ENCODE data around the gene MYH7.

- TF ChIP-seq POLR2AphosphoS5 (IDR thresholded peaks at IDR 0.05; ENCODE audit: borderline replicate concordance, low read depth, low read length) (no peak), EZH2 (IDR thresholded peaks at IDR 0.05) (no peak), FOXP2 (optimal IDR thresholded peaks at IDR 0.05; ENCODE audit: control extremely low read depth, extremely low read length, insufficient read depth) (no peak)
These were observed 10.3 kb downstream of the MYH7 start for GRCh38 chr14:23425169-23425568.

Data from SK-N-MC (cell line).